ENCODE results near the gene PEX13. TPM values are rescaled to one million over a fixed set of nuclear protein-coding genes. Genes with fewer than 3 reads are reported as not detected.
"Not testable (repeated sequence)": the region's sequence is repeated elsewhere in the genome, so short reads cannot be mapped to it uniquely, and the experiment has no call there.

PEX13 gene
- total RNA-seq, 1 experiment from 2014 or later, result 22.4 TPM

DNA sequence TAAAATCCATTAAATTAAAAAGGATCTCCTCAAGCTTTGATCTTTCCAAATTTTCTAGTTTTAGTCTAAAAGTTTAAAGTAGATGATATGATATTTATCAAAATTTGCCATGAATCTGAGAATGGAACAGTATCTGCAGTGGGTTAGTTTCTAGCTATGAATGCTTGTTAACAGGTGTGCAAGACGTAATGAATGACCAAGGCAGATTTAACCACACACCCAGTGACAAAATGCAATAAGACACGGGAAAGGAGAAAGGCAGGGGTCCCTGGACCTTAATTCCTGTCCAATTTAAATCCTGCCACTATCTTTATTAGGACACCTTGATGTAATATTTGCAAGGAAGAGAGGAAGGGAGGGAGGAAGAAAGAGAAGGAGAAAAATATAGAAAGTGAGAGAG, 30.5 kb upstream of the PEX13 start:
- Histone ChIP-seq H3K79me1 (ENCODE audit: insufficient read depth, low read depth, low read length, poor library complexity, severe bottlenecking) (no peaks in the 10 kb centered on the region), H2BK12ac (ENCODE audit: insufficient read length, low read depth, low read length) (no peak overlapping the region), H3K79me2 (ENCODE audit: insufficient read depth, low read length) (no peaks in the 10 kb centered on the region), H3K9me3 (ENCODE audit: control insufficient read depth, low read depth, low read length) (no peaks in the 10 kb centered on the region), H3K23ac (ENCODE audit: insufficient read length, low read depth, low read length) (no peak overlapping the region), H3K4me2 (ENCODE audit: insufficient read depth, insufficient read length, low read length) (no peak overlapping the region), H2BK15ac (ENCODE audit: low read depth, low read length) (no peak overlapping the region), H3K18ac (ENCODE audit: insufficient read length, low read depth, low read length) (no peak overlapping the region), H4K20me1 (ENCODE audit: control insufficient read depth, insufficient read depth, insufficient read length) (no peaks in the 10 kb centered on the region), H3K4me1 (ENCODE audit: insufficient read depth, low read length) (no peaks in the 10 kb centered on the region), H3K4ac (ENCODE audit: low read depth, low read length) (no peak overlapping the region), H3K56ac (ENCODE audit: insufficient read length, low read depth, low read length) (no peak overlapping the region), H3K27me3 (ENCODE audit: insufficient read depth, low read length) (no peaks in the 10 kb centered on the region), H3T11ph (ENCODE audit: low read length) (no peak overlapping the region), H3K27ac (ENCODE audit: insufficient read length, low read depth, low read length) (no peak overlapping the region), H2AFZ (ENCODE audit: low read length) (no peak overlapping the region), H4K5ac (ENCODE audit: insufficient read length, low read depth, low read length) (no peak overlapping the region), H3K14ac (ENCODE audit: insufficient read depth, low read length) (no peak overlapping the region), H2AK5ac (ENCODE audit: insufficient read length, low read length) (no peak overlapping the region), H2BK120ac (ENCODE audit: low read depth, low read length, poor library complexity, severe bottlenecking) (no peak overlapping the region), H2BK20ac (ENCODE audit: low read depth, low read length, poor library complexity, severe bottlenecking) (no peak overlapping the region), H2BK5ac (ENCODE audit: insufficient read length, low read length) (no peak overlapping the region), H4K91ac (ENCODE audit: insufficient read length, low read depth, low read length) (no peak overlapping the region), H3K23me2 (ENCODE audit: insufficient read length, low read depth, low read length, poor library complexity, severe bottlenecking) (no peaks in the 10 kb centered on the region), H3K9ac (ENCODE audit: extremely low read depth, insufficient read length, low read length) (no peak overlapping the region), H4K8ac (replicated peaks; ENCODE audit: insufficient read length, low read depth, low read length) (no peak overlapping the region)
- H3K36me3 Mint-ChIP-seq (ENCODE audit: insufficient read depth in 1 of 3, low read depth in 3 of 3), result peaks cover 5 to 14% (median 9%) of the 10 kb centered on the region in 3 experiments; a peak in 5 of 7 replicates
- H3K27me3 Mint-ChIP-seq (ENCODE audit: low read depth), result peaks cover 3% of the 10 kb centered on the region
- peaks cover 15 to 16% of the 10 kb centered on the region in 2 experiments for H3K9me3 Mint-ChIP-seq
- TF ChIP-seq CTCF (conservative IDR thresholded peaks at IDR 0.05), result no peak
- WGBS (ENCODE audit: extremely low coverage, insufficient read length, low lambda C conversion rate), result no CpG with 5 or more reads among the region's 2 CpGs
- no peak overlapping the region for H3K27ac Mint-ChIP-seq
- DNase-seq, result no peak
- H3K4me3 Mint-ChIP-seq, result no peak overlapping the region
- H3K4me1 Mint-ChIP-seq, result no peaks in the 10 kb centered on the region

DNA sequence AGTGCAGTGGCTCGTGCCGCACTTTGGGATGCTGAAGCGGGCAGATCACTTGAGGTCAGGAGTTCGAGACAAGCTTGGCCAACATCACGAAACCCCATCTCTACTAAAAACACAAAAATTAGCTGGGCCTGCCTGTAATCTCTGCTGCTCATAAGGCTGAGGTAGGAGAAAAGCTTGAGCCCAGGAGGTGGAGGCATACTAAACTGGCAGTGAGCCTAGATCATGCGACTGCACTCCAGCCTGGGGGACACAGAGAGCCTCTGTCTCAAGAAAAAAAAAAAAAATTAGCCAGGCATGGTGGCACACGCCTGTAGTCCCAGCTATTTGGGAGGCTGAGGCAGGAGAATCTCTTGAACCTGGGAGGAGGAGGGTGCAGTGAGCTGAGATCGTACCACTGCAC, 29.9 kb upstream of the PEX13 start:
- not testable (repeated sequence) for H3K23me2 ChIP-seq (ENCODE audit: insufficient read length, low read depth, low read length, poor library complexity, severe bottlenecking); H3K79me1 ChIP-seq (ENCODE audit: insufficient read depth, low read depth, low read length, poor library complexity, severe bottlenecking); H3K27ac ChIP-seq (ENCODE audit: insufficient read length, low read depth, low read length); H3K27me3 ChIP-seq (ENCODE audit: insufficient read depth, low read length); H2BK20ac ChIP-seq (ENCODE audit: low read depth, low read length, poor library complexity, severe bottlenecking); H2BK120ac ChIP-seq (ENCODE audit: low read depth, low read length, poor library complexity, severe bottlenecking); H3K4me2 ChIP-seq (ENCODE audit: insufficient read depth, insufficient read length, low read length); H2BK5ac ChIP-seq (ENCODE audit: insufficient read length, low read length); H3T11ph ChIP-seq (ENCODE audit: low read length); H3K27ac Mint-ChIP-seq; H4K91ac ChIP-seq (ENCODE audit: insufficient read length, low read depth, low read length); H3K4me3 Mint-ChIP-seq; H2BK12ac ChIP-seq (ENCODE audit: insufficient read length, low read depth, low read length); H3K23ac ChIP-seq (ENCODE audit: insufficient read length, low read depth, low read length); H4K5ac ChIP-seq (ENCODE audit: insufficient read length, low read depth, low read length); H4K8ac ChIP-seq (replicated peaks; ENCODE audit: insufficient read length, low read depth, low read length); H3K4ac ChIP-seq (ENCODE audit: low read depth, low read length); H3K56ac ChIP-seq (ENCODE audit: insufficient read length, low read depth, low read length); H3K14ac ChIP-seq (ENCODE audit: insufficient read depth, low read length); H2AK5ac ChIP-seq (ENCODE audit: insufficient read length, low read length); H2BK15ac ChIP-seq (ENCODE audit: low read depth, low read length); H3K79me2 ChIP-seq (ENCODE audit: insufficient read depth, low read length); H3K9ac ChIP-seq (ENCODE audit: extremely low read depth, insufficient read length, low read length); H3K9me3 ChIP-seq (ENCODE audit: control insufficient read depth, low read depth, low read length); H3K18ac ChIP-seq (ENCODE audit: insufficient read length, low read depth, low read length); H3K4me1 ChIP-seq (ENCODE audit: insufficient read depth, low read length); H3K4me1 Mint-ChIP-seq; DNase-seq; H4K20me1 ChIP-seq (ENCODE audit: control insufficient read depth, insufficient read depth, insufficient read length); H3K27me3 Mint-ChIP-seq (ENCODE audit: low read depth); H2AFZ ChIP-seq (ENCODE audit: low read length)
- no CpG with 5 or more reads among the region's 8 CpGs for WGBS (ENCODE audit: extremely low coverage, insufficient read length, low lambda C conversion rate)
- peaks cover 21 to 23% of the 10 kb centered on the region in 2 experiments for H3K9me3 Mint-ChIP-seq
- H3K36me3 Mint-ChIP-seq (ENCODE audit: insufficient read depth in 1 of 3, low read depth in 3 of 3), result peaks cover 5 to 19% (median 10%) of the 10 kb centered on the region in 3 experiments; a peak in 5 of 7 replicates

Data from H9 (cell line).